ENCODE results near the gene ITPR3. TPM values are rescaled to one million over a fixed set of nuclear protein-coding genes. Genes with fewer than 3 reads are reported as not detected.

ITPR3 gene
- total and polyA plus RNA-seq, 2 of the 13 experiments (the other 11 are each of a cell fraction or from before 2014, with no cell fraction given): 3.8 to 21.4 TPM

- TF ChIP-seq ZNF609 (CRISPR knock-in tag; IDR thresholded peaks at IDR 0.05; ENCODE audit: borderline replicate concordance) (peak; percentile 59), RERE (CRISPR knock-in tag; IDR thresholded peaks at IDR 0.05; ENCODE audit: low read depth) (no peak), TEAD3 (CRISPR knock-in tag; optimal IDR thresholded peaks at IDR 0.05; ENCODE audit: borderline replicate concordance) (no peak), MAX (IDR thresholded peaks at IDR 0.05) (peak; percentile 92), RFX3 (CRISPR knock-in tag; IDR thresholded peaks at IDR 0.05) (no peak), CEBPZ (IDR thresholded peaks at IDR 0.05; ENCODE audit: low read length) (no peak), ASH2L (IDR thresholded peaks at IDR 0.05; ENCODE audit: insufficient read length, low read depth, low read length) (peak; percentile 88), ZSCAN20 (CRISPR knock-in tag; IDR thresholded peaks at IDR 0.05; ENCODE audit: borderline replicate concordance) (peak; percentile 89), ZNF333 (CRISPR knock-in tag; IDR thresholded peaks at IDR 0.05; ENCODE audit: borderline replicate concordance) (0 out of 2 replicates have a peak, but pooled peaks have one; percentile 55), CBX1 (IDR thresholded peaks at IDR 0.05; ENCODE audit: low read depth) (no peak), NFRKB (IDR thresholded peaks at IDR 0.05) (no peak), ZNF205 (CRISPR knock-in tag; IDR thresholded peaks at IDR 0.05) (peak; percentile 57; the same call in 1 of the 2 replicates), ZNF44 (CRISPR knock-in tag; IDR thresholded peaks at IDR 0.05) (peak; percentile 55; the same call in 1 of the 2 replicates), ZNF138 (CRISPR knock-in tag; IDR thresholded peaks at IDR 0.05; ENCODE audit: low read depth) (peak; percentile 92)
Observed at GRCh38 chr6:33711140-33712129, 90.3 kb downstream of the ITPR3 start, which contains the start of gene UQCC2 (continued).

Data from HepG2 (cell line).